ENCODE results near the gene SLC22A2. TPM values are rescaled to one million over a fixed set of nuclear protein-coding genes. Genes with fewer than 3 reads are reported as not detected.

The SLC22A2 gene
- polyA plus RNA-seq, 3 donors: not detected

- no peak for DNase-seq
- no peaks in the 10 kb centered on the region for H3K4me1 ChIP-seq (ENCODE audit: control insufficient read depth in 1 of 2, insufficient read depth in 2 of 2, low read length in 2 of 2)
- no peaks in the 10 kb centered on the region for H3K4me1 Mint-ChIP-seq
- no peak overlapping the region for H3K9ac ChIP-seq (ENCODE audit: insufficient read depth, low read length, poor library complexity, severe bottlenecking)
- H3K79me2 ChIP-seq (ENCODE audit: insufficient read depth, low read length): no peaks in the 10 kb centered on the region
- H3K27me3 Mint-ChIP-seq (ENCODE audit: low read depth in 3 of 3): peaks cover 2 to 5% (median 4%) of the 10 kb centered on the region in 3 donors
- H3K27ac Mint-ChIP-seq: no peak overlapping the region
- H3K27me3 ChIP-seq (ENCODE audit: control insufficient read depth in 2 of 2, insufficient read depth in 2 of 2, low read length in 2 of 2): no peaks in the 10 kb centered on the region
- H3K27ac ChIP-seq (ENCODE audit: low read depth in 1 of 2, low read length in 2 of 2): no peak overlapping the region
- peaks cover 0 to 3% (median 0%) of the 10 kb centered on the region in 7 donors for H3K9me3 Mint-ChIP-seq
- H4K20me1 ChIP-seq (ENCODE audit: insufficient read depth, low read length): no peaks in the 10 kb centered on the region
- no peak overlapping the region for H3K4me3 ChIP-seq (replicated peaks in 1 of 3; ENCODE audit: low read depth in 2 of 3, low read length in 3 of 3)
- H2AFZ ChIP-seq (ENCODE audit: insufficient read depth, low read depth, low read length, poor library complexity, severe bottlenecking): no peak overlapping the region
- intact Hi-C loops (cut with micrococcal nuclease): no loop called here
- 97% methylated on average over 11 of the region's 11 CpGs for WGBS (ENCODE audit: insufficient coverage)
- no peak overlapping the region for H3K4me2 ChIP-seq (replicated peaks; ENCODE audit: extremely low read depth, low read length, poor library complexity, severe bottlenecking)
- H3K36me3 ChIP-seq (replicated peaks in 1 of 2; ENCODE audit: control insufficient read depth in 1 of 2, insufficient read depth in 2 of 2, low read length in 2 of 2): no peaks in the 10 kb centered on the region
- no peaks in the 10 kb centered on the region for H3K9me3 ChIP-seq (replicated peaks in 1 of 2; ENCODE audit: control insufficient read depth in 1 of 2, insufficient read depth in 1 of 2, low read length in 2 of 2)
- H3K4me3 Mint-ChIP-seq: no peak overlapping the region
- TF ChIP-seq CTCF (IDR thresholded peaks at IDR 0.05): no peak
- no peaks in the 10 kb centered on the region for H3K36me3 Mint-ChIP-seq
Measured at GRCh38 chr6:160299559-160299958, 40.9 kb upstream of the SLC22A2 start.

GRCh38 chr6:160298121-160298520 is 39.5 kb upstream of the SLC22A2 start:
- H3K4me3 Mint-ChIP-seq: no peak overlapping the region
- H3K9me3 ChIP-seq (replicated peaks in 1 of 2; ENCODE audit: control insufficient read depth in 1 of 2, insufficient read depth in 1 of 2, low read length in 2 of 2): no peaks in the 10 kb centered on the region
- no peak overlapping the region for H3K27ac Mint-ChIP-seq
- no peaks in the 10 kb centered on the region for H3K4me1 ChIP-seq (ENCODE audit: control insufficient read depth in 1 of 2, insufficient read depth in 2 of 2, low read length in 2 of 2)
- no peaks in the 10 kb centered on the region for H3K4me1 Mint-ChIP-seq
- H3K4me2 ChIP-seq (replicated peaks; ENCODE audit: extremely low read depth, low read length, poor library complexity, severe bottlenecking): no peak overlapping the region
- no peak overlapping the region for H3K9ac ChIP-seq (ENCODE audit: insufficient read depth, low read length, poor library complexity, severe bottlenecking)
- no peak for TF ChIP-seq CTCF (IDR thresholded peaks at IDR 0.05)
- no peaks in the 10 kb centered on the region for H3K36me3 Mint-ChIP-seq
- no peaks in the 10 kb centered on the region for H3K36me3 ChIP-seq (replicated peaks in 1 of 2; ENCODE audit: control insufficient read depth in 1 of 2, insufficient read depth in 2 of 2, low read length in 2 of 2)
- peaks cover 0 to 5% (median 4%) of the 10 kb centered on the region in 3 donors for H3K27me3 Mint-ChIP-seq (ENCODE audit: low read depth in 3 of 3)
- H3K79me2 ChIP-seq (ENCODE audit: insufficient read depth, low read length): no peaks in the 10 kb centered on the region
- no peak overlapping the region for H3K27ac ChIP-seq (ENCODE audit: low read depth in 1 of 2, low read length in 2 of 2)
- intact Hi-C loops (cut with micrococcal nuclease): no loop called here
- no peak overlapping the region for H3K4me3 ChIP-seq (replicated peaks in 1 of 3; ENCODE audit: low read depth in 2 of 3, low read length in 3 of 3)
- H3K9me3 Mint-ChIP-seq: peaks cover 0 to 3% (median 1%) of the 10 kb centered on the region in 7 donors
- no peaks in the 10 kb centered on the region for H4K20me1 ChIP-seq (ENCODE audit: insufficient read depth, low read length)
- no peak for DNase-seq
- no peaks in the 10 kb centered on the region for H3K27me3 ChIP-seq (ENCODE audit: control insufficient read depth in 2 of 2, insufficient read depth in 2 of 2, low read length in 2 of 2)
- WGBS (ENCODE audit: insufficient coverage): 89% methylated on average over 6 of the region's 8 CpGs
- no peak overlapping the region for H2AFZ ChIP-seq (ENCODE audit: insufficient read depth, low read depth, low read length, poor library complexity, severe bottlenecking)
